ENCODE measurements around the gene FNIP2. TPM values are rescaled to one million over a fixed set of nuclear protein-coding genes. Genes with fewer than 3 reads are reported as not detected.

Gene FNIP2
- total RNA-seq, 1 experiment from 2014 or later = 5.2 TPM

GRCh38 chr4:158847535-158847934 is 78.7 kb downstream of the FNIP2 start:
- Histone ChIP-seq H4K20me1 (ENCODE audit: low read length) (no peaks in the 10 kb centered on the region), H3K36me3 (ENCODE audit: low read depth, low read length) (no peaks in the 10 kb centered on the region), H3K9ac (ENCODE audit: low read length) (no peak overlapping the region), H3F3A (ENCODE audit: low read length, unreplicated experiment) (no peaks in the 10 kb centered on the region), H3K27me3 (ENCODE audit: low read length) (no peaks in the 10 kb centered on the region), H3K4me3 (ENCODE audit: low read length) (no peak overlapping the region), H3K9me2 (replicated peaks; ENCODE audit: low read length) (no peaks in the 10 kb centered on the region), H2AFZ (ENCODE audit: low read length) (no peak overlapping the region), H3K27ac (ENCODE audit: low read length) (no peak overlapping the region), H3K79me2 (ENCODE audit: low read length) (no peaks in the 10 kb centered on the region), H3K4me1 (ENCODE audit: insufficient read depth, low read length) (no peaks in the 10 kb centered on the region), H3K4me2 (ENCODE audit: low read length) (no peak overlapping the region), H3K9me3 (ENCODE audit: low read length) (no peaks in the 10 kb centered on the region)
- CTCF ChIA-PET = no interaction called here
- TF ChIP-seq EZH2 (IDR thresholded peaks at IDR 0.05; ENCODE audit: low read length, unreplicated experiment) (no peak), EZH2phosphoT487 (IDR thresholded peaks at IDR 0.05; ENCODE audit: borderline replicate concordance, low read length) (no peak), CTCF (conservative IDR thresholded peaks at IDR 0.05; ENCODE audit: low read depth, low read length) (no peak)
- intact Hi-C loops (cut with micrococcal nuclease) = no loop called here
- DNase-seq = no peak
- POLR2A ChIA-PET (ENCODE audit: unreplicated experiment) = no interaction called here
- no peak for ATAC-seq
- BruUV-seq (replicated peaks) = no TSS peak

GRCh38 chr4:158849681-158850080 is 80.9 kb downstream of the FNIP2 start:
- ATAC-seq = no peak
- no peaks in the 10 kb centered on the region for H3K79me2 ChIP-seq (ENCODE audit: low read length)
- no TSS peak for BruUV-seq (replicated peaks)
- no peak overlapping the region for H2AFZ ChIP-seq (ENCODE audit: low read length)
- H3K27me3 ChIP-seq (ENCODE audit: low read length) = no peaks in the 10 kb centered on the region
- no peaks in the 10 kb centered on the region for H3K36me3 ChIP-seq (ENCODE audit: low read depth, low read length)
- no peaks in the 10 kb centered on the region for H3K9me2 ChIP-seq (replicated peaks; ENCODE audit: low read length)
- H3K4me3 ChIP-seq (ENCODE audit: low read length) = no peak overlapping the region
- no peak overlapping the region for H3K9ac ChIP-seq (ENCODE audit: low read length)
- H3K4me2 ChIP-seq (ENCODE audit: low read length) = no peak overlapping the region
- CTCF ChIA-PET = no interaction called here
- DNase-seq = no peak
- no peak overlapping the region for H3K27ac ChIP-seq (ENCODE audit: low read length)
- POLR2A ChIA-PET (ENCODE audit: unreplicated experiment) = no interaction called here
- H4K20me1 ChIP-seq (ENCODE audit: low read length) = no peaks in the 10 kb centered on the region
- H3K9me3 ChIP-seq (ENCODE audit: low read length) = no peaks in the 10 kb centered on the region
- intact Hi-C loops (cut with micrococcal nuclease) = loop anchor here (1.0 to 10.0 kb wide), 3 partner anchors 39 to 535 kb away; no protein-coding TSS in a partner anchor
- H3F3A ChIP-seq (ENCODE audit: low read length, unreplicated experiment) = no peaks in the 10 kb centered on the region
- no peak for TF ChIP-seq EZH2phosphoT487 (IDR thresholded peaks at IDR 0.05; ENCODE audit: borderline replicate concordance, low read length)
- no peak for TF ChIP-seq CTCF (conservative IDR thresholded peaks at IDR 0.05; ENCODE audit: low read depth, low read length)
- no peak for TF ChIP-seq EZH2 (IDR thresholded peaks at IDR 0.05; ENCODE audit: low read length, unreplicated experiment)
- H3K4me1 ChIP-seq (ENCODE audit: insufficient read depth, low read length) = no peaks in the 10 kb centered on the region

- DNase-seq (no peak), ATAC-seq (no peak)
- Histone ChIP-seq H3K4me1 (ENCODE audit: insufficient read depth, low read length) (no peaks in the 10 kb centered on the region), H3K4me3 (ENCODE audit: low read length) (no peak overlapping the region), H3K9ac (ENCODE audit: low read length) (no peak overlapping the region), H3K27ac (ENCODE audit: low read length) (0 out of 2 replicates have a peak overlapping the region, but pooled peaks have one; percentile 9), H3K27me3 (ENCODE audit: low read length) (no peaks in the 10 kb centered on the region), H2AFZ (ENCODE audit: low read length) (no peak overlapping the region), H3K36me3 (ENCODE audit: low read depth, low read length) (no peaks in the 10 kb centered on the region), H3K4me2 (ENCODE audit: low read length) (no peak overlapping the region), H3K9me2 (replicated peaks; ENCODE audit: low read length) (no peaks in the 10 kb centered on the region), H3K79me2 (ENCODE audit: low read length) (no peaks in the 10 kb centered on the region), H3F3A (ENCODE audit: low read length, unreplicated experiment) (no peaks in the 10 kb centered on the region), H3K9me3 (ENCODE audit: low read length) (no peaks in the 10 kb centered on the region), H4K20me1 (ENCODE audit: low read length) (no peaks in the 10 kb centered on the region)
- no TSS peak for BruUV-seq (replicated peaks)
- TF ChIP-seq CTCF (conservative IDR thresholded peaks at IDR 0.05; ENCODE audit: low read depth, low read length) = no peak
- no peak for TF ChIP-seq EZH2phosphoT487 (IDR thresholded peaks at IDR 0.05; ENCODE audit: borderline replicate concordance, low read length)
- TF ChIP-seq EZH2 (IDR thresholded peaks at IDR 0.05; ENCODE audit: low read length, unreplicated experiment) = no peak
- intact Hi-C loops (cut with micrococcal nuclease) = loop anchor here (1.0 to 10.0 kb wide), 3 partner anchors 40 to 534 kb away; no protein-coding TSS in a partner anchor
- ChIA-PET POLR2A (ENCODE audit: unreplicated experiment) (no interaction called here), CTCF (no interaction called here)
Measured at GRCh38 chr4:158850371-158850770, 81.5 kb downstream of the FNIP2 start.

All from PC-3 (cell line).